ENCODE measurements around the gene AREL1.

The AREL1 gene

GRCh38 chr14:74683406-74683805, 29.5 kb downstream of the AREL1 start:
- CTCF ChIA-PET: no interaction called here
- no peak for DNase-seq (ENCODE audit: low read depth, low spot score)
- no peak overlapping the region for H3K4me3 ChIP-seq (ENCODE audit: low read depth, low read length)
- POLR2A ChIA-PET: interaction anchor here (0.6 kb wide), 1 partner anchor 52 kb away, joined by 3 read pairs; no protein-coding TSS in a partner anchor
- TF ChIP-seq, protein P1, sequence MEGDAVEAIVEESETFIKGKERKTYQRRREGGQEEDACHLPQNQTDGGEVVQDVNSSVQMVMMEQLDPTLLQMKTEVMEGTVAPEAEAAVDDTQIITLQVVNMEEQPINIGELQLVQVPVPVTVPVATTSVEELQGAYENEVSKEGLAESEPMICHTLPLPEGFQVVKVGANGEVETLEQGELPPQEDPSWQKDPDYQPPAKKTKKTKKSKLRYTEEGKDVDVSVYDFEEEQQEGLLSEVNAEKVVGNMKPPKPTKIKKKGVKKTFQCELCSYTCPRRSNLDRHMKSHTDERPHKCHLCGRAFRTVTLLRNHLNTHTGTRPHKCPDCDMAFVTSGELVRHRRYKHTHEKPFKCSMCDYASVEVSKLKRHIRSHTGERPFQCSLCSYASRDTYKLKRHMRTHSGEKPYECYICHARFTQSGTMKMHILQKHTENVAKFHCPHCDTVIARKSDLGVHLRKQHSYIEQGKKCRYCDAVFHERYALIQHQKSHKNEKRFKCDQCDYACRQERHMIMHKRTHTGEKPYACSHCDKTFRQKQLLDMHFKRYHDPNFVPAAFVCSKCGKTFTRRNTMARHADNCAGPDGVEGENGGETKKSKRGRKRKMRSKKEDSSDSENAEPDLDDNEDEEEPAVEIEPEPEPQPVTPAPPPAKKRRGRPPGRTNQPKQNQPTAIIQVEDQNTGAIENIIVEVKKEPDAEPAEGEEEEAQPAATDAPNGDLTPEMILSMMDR (IDR thresholded peaks at IDR 0.05; ENCODE audit: insufficient read depth, low read length, missing control alignments): no peak

DNA sequence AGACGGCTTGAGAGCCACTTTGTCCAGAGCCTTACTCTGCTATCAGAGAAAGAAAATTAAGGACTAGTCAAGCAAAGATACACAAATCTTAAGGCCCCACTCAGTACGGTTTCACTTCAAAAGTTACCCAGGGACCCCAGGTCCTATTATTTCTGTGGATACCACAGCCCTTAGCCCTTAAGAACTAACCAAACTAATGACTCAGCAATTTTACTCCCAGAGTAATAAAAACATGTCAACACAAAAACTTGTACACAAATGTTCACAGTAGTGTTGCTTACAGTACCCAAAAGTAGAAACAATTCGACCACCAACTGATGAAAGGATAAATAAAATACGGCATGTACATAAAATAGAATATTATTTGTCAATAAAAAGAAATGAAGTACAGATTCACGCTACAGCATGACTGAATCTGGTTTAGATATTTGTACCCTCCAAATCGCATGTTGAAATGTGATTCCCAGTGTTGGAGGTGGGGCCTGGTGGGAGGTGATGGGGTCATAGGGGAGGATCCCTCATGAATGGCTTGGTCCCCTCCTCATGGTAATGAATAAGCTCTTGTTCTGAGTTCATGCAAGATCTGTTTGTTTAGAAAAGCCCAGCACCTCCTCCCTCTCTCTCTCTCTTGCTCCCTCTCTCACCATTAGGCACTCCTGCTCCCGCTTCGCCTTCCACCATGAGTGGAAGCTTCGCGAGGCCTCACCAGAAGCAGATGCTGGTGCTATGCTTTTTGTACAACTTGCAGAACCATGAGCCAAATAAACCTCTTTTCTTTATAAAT, 30.5 kb downstream of the AREL1 start:
- no peak overlapping the region for H3K4me3 ChIP-seq (ENCODE audit: low read depth, low read length)
- POLR2A ChIA-PET: no interaction called here
- no peak for DNase-seq (ENCODE audit: low read depth, low spot score)
- TF ChIP-seq, protein P1 (IDR thresholded peaks at IDR 0.05; ENCODE audit: insufficient read depth, low read length, missing control alignments): no peak
- CTCF ChIA-PET: no interaction called here

GRCh38 chr14:74675219-74675618, 37.7 kb downstream of the AREL1 start:
- CTCF ChIA-PET: no interaction called here
- TF ChIP-seq, protein P1 (IDR thresholded peaks at IDR 0.05; ENCODE audit: insufficient read depth, low read length, missing control alignments): no peak
- H3K4me3 ChIP-seq (ENCODE audit: low read depth, low read length): no peak overlapping the region
- DNase-seq (ENCODE audit: low read depth, low spot score): no peak
- POLR2A ChIA-PET: no interaction called here

DNA sequence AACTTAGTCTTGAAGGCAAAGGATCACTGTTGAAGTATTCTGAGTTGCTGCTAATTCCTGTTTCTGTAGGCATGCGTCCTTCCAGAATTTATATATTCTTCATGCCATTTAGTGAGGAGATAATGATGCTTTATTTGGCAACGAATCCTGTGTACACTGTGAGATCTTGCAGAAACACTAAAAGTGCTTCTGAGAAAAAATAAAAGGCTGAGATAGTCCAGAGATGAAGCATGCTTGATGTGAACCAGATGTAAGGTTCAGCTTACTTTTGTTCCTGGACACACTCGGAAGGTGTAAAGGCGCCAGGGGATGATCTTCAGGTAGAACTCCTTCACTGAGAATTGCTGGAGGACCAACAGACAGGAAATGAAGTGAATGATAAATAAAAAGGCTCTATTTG, 39.1 kb downstream of the AREL1 start:
- TF ChIP-seq, protein P1 (IDR thresholded peaks at IDR 0.05; ENCODE audit: insufficient read depth, low read length, missing control alignments): no peak
- CTCF ChIA-PET: interaction anchor here (0.8 to 1.1 kb wide), 2 partner anchors 32 to 33 kb away, joined by 3 read pairs; no protein-coding TSS in a partner anchor
- no peak overlapping the region for H3K4me3 ChIP-seq (ENCODE audit: low read depth, low read length)
- POLR2A ChIA-PET: no interaction called here
- no peak for DNase-seq (ENCODE audit: low read depth, low spot score)

DNA sequence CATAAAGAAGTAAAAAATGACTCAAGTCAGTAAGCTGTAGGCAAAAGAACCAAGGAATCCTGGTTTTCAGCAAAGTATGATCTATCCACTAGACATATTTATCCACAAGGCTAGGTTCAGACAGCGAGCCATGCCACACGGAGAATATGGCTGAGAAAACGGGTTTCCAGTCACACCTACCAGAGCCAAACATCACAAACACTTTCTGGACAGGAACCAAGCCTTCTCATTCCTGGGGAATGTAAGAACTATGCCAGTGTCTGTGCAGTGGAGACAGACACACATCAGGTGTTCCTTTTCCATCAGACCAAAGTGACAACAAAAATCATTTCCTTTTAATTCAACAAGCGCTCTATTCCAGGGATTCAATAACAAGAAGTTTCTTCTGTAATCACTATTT, 41.1 kb downstream of the AREL1 start:
- no peak for DNase-seq (ENCODE audit: low read depth, low spot score)
- TF ChIP-seq, protein P1 (IDR thresholded peaks at IDR 0.05; ENCODE audit: insufficient read depth, low read length, missing control alignments): no peak
- no peak overlapping the region for H3K4me3 ChIP-seq (ENCODE audit: low read depth, low read length)
- CTCF ChIA-PET: interaction anchor here (0.7 to 2.0 kb wide), 5 partner anchors 8 to 132 kb away, joined by 3 to 6 read pairs (median 3); no protein-coding TSS in a partner anchor
- POLR2A ChIA-PET: no interaction called here

DNA sequence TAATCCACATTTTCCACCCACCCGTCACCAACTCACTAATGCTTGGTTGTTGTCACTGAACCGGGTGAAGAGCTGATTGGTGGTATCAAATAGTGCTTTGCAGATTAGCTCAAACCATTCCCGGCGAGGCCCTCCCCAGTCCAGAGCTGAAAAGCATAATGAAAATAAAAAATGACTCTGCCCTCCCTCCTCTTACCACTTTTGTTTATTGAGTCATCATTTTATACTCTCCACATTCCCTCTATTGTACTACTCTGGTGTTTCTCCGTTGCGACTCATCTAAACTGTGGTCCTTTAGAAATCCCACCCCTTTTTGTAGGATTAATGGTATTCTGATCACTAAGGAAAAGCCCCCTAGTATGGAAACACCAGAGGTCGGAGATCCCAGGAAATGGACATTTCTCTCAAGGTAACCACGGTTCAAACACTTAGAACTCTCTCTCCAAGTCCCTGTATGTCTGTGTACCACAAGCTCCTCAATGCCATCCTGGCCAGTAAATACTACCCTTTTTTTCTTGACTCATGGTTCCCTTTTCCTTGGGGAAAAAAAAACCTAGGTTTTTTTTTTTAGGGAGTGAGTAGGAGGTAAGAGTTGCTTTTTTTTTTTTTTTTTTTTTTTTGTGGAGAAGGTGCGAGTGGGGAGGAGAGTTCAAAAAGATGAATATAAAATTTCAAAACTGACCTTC, 42.0 kb downstream of the AREL1 start:
- DNase-seq (ENCODE audit: low read depth, low spot score): no peak
- ChIA-PET POLR2A (interaction anchor here (1.1 to 1.2 kb wide), 2 partner anchors 12 to 51 kb away, joined by 3 read pairs; no protein-coding TSS in a partner anchor), CTCF (interaction anchor here (0.9 to 2.1 kb wide), 8 partner anchors 8 to 131 kb away, joined by 3 to 18 read pairs (median 4); partner anchors contain the start of gene LTBP2)
- no peak overlapping the region for H3K4me3 ChIP-seq (ENCODE audit: low read depth, low read length)
- TF ChIP-seq, protein P1 (IDR thresholded peaks at IDR 0.05; ENCODE audit: insufficient read depth, low read length, missing control alignments): no peak

Measured in AG04449 (cell line).